WI38 (cell line): ENCODE measurements around the gene SPEM3.

Experiments used
- H3K4me3 ChIP-seq: 2 replicates; pipeline ENCODE4 v1.5.1; 2011; ENCODE audit warnings: low read depth, mild to moderate bottlenecking, control low read depth, low read length
- TF ChIP-seq, protein P1 (sequence below): IDR thresholded peaks from 2 replicates; pipeline ENCODE4 v1.5.1; 2012; ENCODE audit warnings: low read depth, mild to moderate bottlenecking, control low read depth, low read length

The SPEM3 gene

DNA sequence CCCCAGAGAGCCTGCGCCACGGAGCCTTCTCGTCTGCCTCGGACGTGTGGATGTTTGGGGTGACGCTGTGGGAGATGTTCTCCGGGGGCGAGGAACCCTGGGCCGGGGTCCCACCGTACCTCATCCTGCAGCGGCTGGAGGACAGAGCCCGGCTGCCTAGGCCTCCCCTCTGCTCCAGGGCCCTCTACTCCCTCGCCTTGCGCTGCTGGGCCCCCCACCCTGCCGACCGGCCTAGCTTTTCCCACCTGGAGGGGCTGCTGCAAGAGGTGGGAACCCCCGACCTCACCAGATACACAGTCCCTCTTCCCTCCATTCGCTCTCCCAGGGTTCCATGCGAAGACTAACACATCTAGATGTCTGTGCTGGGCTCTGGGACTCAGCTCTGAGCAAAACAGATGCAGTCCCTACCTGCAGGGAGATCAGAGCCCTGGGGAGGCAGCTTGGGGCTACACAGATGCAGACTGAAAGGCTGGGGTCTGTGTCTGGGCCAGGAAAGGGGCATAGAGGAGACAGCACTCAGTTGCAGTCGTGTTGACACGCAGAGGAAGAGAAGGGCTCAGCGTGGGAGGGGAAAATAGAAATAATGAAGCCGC is 44.1 kb upstream of the SPEM3 start:
- H3K4me3 ChIP-seq = peak overlapping the region; percentile 51
- TF ChIP-seq, protein P1, sequence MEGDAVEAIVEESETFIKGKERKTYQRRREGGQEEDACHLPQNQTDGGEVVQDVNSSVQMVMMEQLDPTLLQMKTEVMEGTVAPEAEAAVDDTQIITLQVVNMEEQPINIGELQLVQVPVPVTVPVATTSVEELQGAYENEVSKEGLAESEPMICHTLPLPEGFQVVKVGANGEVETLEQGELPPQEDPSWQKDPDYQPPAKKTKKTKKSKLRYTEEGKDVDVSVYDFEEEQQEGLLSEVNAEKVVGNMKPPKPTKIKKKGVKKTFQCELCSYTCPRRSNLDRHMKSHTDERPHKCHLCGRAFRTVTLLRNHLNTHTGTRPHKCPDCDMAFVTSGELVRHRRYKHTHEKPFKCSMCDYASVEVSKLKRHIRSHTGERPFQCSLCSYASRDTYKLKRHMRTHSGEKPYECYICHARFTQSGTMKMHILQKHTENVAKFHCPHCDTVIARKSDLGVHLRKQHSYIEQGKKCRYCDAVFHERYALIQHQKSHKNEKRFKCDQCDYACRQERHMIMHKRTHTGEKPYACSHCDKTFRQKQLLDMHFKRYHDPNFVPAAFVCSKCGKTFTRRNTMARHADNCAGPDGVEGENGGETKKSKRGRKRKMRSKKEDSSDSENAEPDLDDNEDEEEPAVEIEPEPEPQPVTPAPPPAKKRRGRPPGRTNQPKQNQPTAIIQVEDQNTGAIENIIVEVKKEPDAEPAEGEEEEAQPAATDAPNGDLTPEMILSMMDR = no peak

- TF ChIP-seq, protein P1 = no peak
- H3K4me3 ChIP-seq = no peak overlapping the region
Measured at GRCh38 chr17:7388856-7389255, 39.8 kb upstream of the SPEM3 start.

- TF ChIP-seq, protein P1 = no peak
- no peak overlapping the region for H3K4me3 ChIP-seq
Measured at GRCh38 chr17:7389924-7390910, 38.4 kb upstream of the SPEM3 start.

DNA sequence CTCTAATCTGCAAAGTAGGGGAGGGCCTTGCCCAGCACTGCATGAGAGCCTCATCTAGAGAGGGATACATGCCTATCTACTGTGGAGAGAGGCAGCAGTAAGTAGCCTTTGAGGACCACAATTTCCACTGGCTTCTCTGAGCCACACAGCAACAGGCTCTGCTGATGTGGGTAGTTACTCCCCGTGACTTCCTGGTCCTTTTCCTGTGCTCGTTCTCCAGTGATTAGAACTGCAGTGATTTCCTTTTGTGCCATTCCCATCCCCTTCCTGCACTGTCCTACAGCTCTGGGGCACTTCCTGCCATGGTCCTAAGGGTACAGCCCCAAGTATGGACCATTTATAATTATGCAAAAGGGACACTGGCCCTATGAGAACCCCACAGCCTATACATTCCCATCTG is 37.4 kb upstream of the SPEM3 start:
- TF ChIP-seq, protein P1 = no peak
- no peak overlapping the region for H3K4me3 ChIP-seq

GRCh38 chr17:7392696-7393612 is 35.7 kb upstream of the SPEM3 start:
- H3K4me3 ChIP-seq = peak overlapping the region; percentile 90
- TF ChIP-seq, protein P1 = no peak

GRCh38 chr17:7393613-7394451 is 34.8 kb upstream of the SPEM3 start:
- peak overlapping the region; percentile 90 for H3K4me3 ChIP-seq
- TF ChIP-seq, protein P1 = no peak
